ENCODE data around the gene TADA2B.

Gene TADA2B

DNA sequence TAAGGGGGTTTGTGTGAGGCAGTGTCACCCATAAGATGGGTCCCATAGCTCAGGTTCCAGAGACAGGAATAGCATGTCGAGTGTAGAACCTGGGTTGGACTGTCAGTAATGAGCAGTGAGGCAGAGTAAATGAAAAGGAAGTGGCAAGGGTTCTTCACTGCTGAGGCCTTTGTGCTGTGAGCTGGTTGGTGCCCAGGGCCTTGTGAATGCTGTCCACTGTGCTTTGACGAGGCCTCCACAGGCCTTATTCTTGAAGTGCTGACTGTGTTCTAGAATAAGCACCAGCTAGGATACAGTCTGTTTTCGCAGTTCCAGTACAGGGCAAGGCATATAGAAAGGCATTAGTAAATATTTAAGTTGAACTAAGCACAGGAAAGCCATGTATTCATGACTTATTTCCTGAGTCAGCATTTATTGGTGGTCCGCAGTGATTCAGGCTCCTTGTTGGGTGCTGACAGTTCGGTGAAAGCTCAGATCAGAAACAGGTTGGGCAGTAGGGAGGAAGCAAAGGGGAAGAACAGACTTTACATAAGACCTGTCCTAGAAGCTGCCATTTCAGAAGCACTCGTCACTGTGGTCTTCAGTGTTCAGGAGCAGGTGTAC is 25.6 kb upstream of the TADA2B start:
- no peak for DNase-seq (ENCODE audit: low read depth)
- H3K4me3 ChIP-seq (replicated peaks; ENCODE audit: low read depth, low read length), result no peak overlapping the region
- TF ChIP-seq, protein P1, sequence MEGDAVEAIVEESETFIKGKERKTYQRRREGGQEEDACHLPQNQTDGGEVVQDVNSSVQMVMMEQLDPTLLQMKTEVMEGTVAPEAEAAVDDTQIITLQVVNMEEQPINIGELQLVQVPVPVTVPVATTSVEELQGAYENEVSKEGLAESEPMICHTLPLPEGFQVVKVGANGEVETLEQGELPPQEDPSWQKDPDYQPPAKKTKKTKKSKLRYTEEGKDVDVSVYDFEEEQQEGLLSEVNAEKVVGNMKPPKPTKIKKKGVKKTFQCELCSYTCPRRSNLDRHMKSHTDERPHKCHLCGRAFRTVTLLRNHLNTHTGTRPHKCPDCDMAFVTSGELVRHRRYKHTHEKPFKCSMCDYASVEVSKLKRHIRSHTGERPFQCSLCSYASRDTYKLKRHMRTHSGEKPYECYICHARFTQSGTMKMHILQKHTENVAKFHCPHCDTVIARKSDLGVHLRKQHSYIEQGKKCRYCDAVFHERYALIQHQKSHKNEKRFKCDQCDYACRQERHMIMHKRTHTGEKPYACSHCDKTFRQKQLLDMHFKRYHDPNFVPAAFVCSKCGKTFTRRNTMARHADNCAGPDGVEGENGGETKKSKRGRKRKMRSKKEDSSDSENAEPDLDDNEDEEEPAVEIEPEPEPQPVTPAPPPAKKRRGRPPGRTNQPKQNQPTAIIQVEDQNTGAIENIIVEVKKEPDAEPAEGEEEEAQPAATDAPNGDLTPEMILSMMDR (IDR thresholded peaks at IDR 0.05; ENCODE audit: low read length, missing control alignments), result no peak

- H3K4me3 ChIP-seq (replicated peaks; ENCODE audit: low read depth, low read length), result no peak overlapping the region
- no peak for DNase-seq (ENCODE audit: low read depth)
- TF ChIP-seq, protein P1 (IDR thresholded peaks at IDR 0.05; ENCODE audit: low read length, missing control alignments), result no peak
These were observed 24.9 kb upstream of the TADA2B start for GRCh38 chr4:7018281-7018680.

GRCh38 chr4:7019367-7019766 is 23.8 kb upstream of the TADA2B start:
- DNase-seq (ENCODE audit: low read depth), result no peak
- TF ChIP-seq, protein P1 (IDR thresholded peaks at IDR 0.05; ENCODE audit: low read length, missing control alignments), result no peak
- H3K4me3 ChIP-seq (replicated peaks; ENCODE audit: low read depth, low read length), result no peak overlapping the region

DNA sequence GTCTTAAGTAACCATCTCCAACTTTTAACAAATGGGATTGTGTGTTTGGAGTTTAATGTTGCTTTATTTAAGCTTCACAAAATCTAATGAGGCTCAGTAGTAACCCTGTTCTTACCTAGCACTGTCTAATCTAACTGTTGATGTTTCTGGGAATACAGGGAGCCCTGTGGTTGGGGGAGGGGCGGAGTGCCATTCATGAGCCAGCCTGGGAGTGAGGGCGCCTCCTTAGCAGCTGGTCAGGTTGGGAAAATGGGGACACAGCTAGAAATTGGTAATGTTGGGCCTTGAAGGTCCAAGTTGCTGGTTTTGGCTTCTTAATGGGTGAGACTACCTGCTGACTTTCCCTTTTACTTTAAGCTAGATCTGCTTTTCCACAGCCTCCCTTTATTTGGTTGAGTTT is 22.9 kb upstream of the TADA2B start:
- TF ChIP-seq, protein P1 (IDR thresholded peaks at IDR 0.05; ENCODE audit: low read length, missing control alignments), result no peak
- no peak overlapping the region for H3K4me3 ChIP-seq (replicated peaks; ENCODE audit: low read depth, low read length)

GRCh38 chr4:7020856-7021255 is 22.3 kb upstream of the TADA2B start:
- no peak for DNase-seq (ENCODE audit: low read depth)
- H3K4me3 ChIP-seq (replicated peaks; ENCODE audit: low read depth, low read length), result no peak overlapping the region
- TF ChIP-seq, protein P1 (IDR thresholded peaks at IDR 0.05; ENCODE audit: low read length, missing control alignments), result no peak

More for the DNA sequence above, 22.9 kb upstream of the TADA2B start:
- DNase-seq (ENCODE audit: low read depth), result no peak

DNA sequence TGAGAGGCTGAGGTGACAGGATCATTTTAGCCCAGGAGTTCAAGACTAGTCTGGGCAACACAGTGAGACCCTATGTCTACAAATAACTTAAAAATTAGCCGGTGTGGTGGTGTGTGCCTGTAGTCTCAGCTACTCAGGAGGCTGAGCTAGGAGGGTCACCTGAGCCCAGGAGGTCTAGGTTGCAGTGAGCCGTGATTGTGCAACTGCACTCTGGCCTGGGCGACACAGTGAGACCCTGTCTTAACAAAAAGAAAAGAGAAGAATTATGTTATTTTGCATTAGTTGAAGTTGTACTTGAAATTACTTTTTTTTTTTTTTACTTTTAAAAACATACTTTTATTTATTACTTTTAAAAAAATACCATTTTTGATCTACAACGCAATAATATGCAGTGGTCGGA is 21.8 kb upstream of the TADA2B start:
- TF ChIP-seq, protein P1 (IDR thresholded peaks at IDR 0.05; ENCODE audit: low read length, missing control alignments), result no peak
- no peak for DNase-seq (ENCODE audit: low read depth)

More for the DNA sequence above, 21.8 kb upstream of the TADA2B start:
- H3K4me3 ChIP-seq (replicated peaks; ENCODE audit: low read depth, low read length), result no peak overlapping the region
